Middle frontal gyrus (tissue), 1 donor: ENCODE measurements around the gene COBL.

Experiments used
- DNase-seq: peaks from one replicate; pipeline ENCODE4 v3.0.0-alpha.2; 2015; ENCODE audit warnings: low spot score; ENCODE audit errors: extremely low spot score

COBL gene

DNA sequence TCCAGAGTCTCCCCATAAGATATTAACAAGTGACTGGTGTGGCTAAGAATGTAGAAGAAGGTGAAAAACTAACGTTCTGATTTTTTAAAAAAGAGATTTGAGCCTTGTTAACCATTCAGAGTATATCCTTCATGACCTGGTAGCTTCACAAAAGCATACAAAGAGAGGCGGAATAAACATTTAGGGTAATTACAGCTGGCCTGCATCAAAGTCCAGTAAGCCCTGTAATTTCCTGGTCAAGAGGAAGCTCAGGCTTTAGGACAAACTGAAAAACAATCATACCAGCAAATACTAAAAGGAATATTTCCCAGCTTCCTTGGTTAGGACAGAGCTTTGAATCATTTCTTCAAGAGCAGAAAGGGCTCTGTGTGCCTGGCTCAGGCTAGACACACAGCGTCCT lies 165.2 kb downstream of the COBL start:
- no peak for DNase-seq

GRCh38 chr7:51150193-51150592 lies 166.4 kb downstream of the COBL start:
- no peak for DNase-seq

DNA sequence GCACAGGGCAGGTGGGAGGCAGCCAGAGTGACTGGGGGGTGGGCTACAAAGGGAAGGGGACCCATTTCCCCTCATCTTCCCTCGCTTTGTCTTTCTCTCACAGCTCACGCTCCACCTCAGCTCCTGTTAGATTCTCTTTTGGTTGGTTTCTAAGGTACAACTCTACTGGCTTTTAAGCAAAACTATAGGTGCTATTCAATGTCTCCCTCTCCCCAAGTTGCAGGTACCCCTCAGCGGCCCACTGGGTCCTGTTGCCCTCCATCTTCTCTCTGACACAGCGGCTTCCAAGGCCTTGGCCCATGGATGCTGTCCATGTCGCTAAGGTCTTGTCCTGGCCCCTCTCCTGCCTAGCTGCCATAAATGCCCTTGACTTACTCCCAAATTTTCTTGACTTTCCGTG lies 168.4 kb downstream of the COBL start:
- DNase-seq: no peak

GRCh38 chr7:51146816-51147586 lies 169.6 kb downstream of the COBL start:
- DNase-seq: no peak

DNA sequence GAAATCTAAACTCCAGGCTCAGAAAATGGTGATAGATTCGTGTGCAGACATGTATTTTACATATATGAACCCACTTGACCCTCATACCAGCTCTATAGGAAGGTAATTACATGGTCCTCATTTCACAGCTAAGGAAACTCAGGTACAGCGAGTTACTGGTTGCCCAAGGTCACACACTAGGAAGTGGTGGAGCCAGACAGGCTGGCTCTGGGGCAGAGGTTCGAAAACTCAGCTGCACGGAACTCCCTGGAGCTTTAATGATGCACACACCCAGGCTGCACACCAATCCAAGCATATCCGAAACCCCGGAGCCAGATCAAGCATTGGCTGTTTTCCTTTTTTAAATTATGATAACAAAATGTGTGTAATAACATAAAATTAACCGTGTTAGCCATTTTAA lies 172.4 kb downstream of the COBL start:
- no peak for DNase-seq

- no peak for DNase-seq
Observed at GRCh38 chr7:51142741-51143385, 173.7 kb downstream of the COBL start.

GRCh38 chr7:51141451-51142003 lies 175.1 kb downstream of the COBL start:
- DNase-seq: no peak

DNA sequence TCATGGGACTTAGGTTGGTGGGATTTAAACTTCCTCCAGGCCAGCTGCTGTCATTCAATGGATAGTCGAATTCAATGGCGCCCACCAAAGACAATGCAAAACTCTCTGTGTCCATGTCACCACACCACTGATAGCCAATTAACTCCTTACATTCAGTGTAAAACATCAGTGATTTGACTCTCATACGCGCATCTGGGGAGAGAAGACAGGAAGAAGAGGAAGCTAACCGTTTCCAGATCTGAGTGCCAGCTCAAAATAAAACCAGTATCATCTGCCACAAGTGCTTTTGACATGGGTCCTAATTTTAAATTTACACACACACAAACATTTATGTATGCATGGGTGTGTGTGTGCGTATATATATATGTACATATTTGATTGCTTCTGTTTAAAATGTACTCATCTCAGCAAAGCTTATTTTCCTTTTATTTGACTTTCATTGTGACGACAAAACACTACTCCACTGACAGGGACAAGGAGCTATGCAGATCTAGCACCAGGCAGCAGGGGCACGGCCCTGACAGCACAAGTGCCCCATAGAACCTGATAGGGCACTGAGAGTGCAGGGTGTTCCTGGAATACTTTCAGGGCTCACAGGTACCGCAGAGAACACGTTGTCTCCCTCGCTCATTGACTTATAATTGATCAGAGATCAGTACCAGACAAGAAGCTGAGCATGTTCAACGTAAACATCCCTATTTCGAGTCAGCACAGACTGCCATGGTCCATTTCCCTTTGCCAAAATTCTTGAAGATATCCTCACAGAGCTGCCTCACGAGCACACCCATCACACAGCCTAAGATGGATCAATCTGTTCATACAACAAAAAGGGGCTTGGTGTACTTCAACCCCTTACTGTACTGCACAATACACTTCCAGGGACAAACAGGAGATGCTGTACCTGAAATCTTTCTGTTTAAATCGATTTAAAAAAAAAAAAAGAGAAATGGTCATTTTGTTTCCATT lies 176.1 kb downstream of the COBL start:
- DNase-seq: no peak

- no peak for DNase-seq
Observed at GRCh38 chr7:51139796-51140195, 176.8 kb downstream of the COBL start.

- no peak for DNase-seq
Observed at GRCh38 chr7:51138123-51139085, 178.2 kb downstream of the COBL start.

DNA sequence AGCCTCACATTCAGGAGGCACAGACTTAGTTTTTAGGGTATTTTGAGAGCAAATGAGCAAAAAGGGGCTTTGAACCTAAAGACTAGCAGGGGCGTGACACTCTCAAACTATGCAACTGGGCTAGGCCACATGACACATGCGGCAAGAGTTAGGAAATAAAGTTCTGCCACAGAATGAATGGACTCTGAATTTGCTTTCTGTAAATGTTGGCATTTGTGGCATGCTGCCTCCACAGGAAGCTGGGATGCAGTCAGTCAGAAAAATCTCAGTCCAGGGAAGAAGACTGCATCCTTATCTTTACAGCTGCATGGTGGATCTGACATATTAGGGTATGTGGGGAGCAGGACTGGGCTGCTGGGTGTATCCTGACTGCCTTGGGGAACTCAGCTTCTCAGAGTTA lies 181.0 kb downstream of the COBL start:
- DNase-seq: no peak

GRCh38 chr7:51134013-51134441 lies 182.6 kb downstream of the COBL start:
- DNase-seq: no peak

GRCh38 chr7:51132661-51133060 lies 183.9 kb downstream of the COBL start:
- DNase-seq: no peak

DNA sequence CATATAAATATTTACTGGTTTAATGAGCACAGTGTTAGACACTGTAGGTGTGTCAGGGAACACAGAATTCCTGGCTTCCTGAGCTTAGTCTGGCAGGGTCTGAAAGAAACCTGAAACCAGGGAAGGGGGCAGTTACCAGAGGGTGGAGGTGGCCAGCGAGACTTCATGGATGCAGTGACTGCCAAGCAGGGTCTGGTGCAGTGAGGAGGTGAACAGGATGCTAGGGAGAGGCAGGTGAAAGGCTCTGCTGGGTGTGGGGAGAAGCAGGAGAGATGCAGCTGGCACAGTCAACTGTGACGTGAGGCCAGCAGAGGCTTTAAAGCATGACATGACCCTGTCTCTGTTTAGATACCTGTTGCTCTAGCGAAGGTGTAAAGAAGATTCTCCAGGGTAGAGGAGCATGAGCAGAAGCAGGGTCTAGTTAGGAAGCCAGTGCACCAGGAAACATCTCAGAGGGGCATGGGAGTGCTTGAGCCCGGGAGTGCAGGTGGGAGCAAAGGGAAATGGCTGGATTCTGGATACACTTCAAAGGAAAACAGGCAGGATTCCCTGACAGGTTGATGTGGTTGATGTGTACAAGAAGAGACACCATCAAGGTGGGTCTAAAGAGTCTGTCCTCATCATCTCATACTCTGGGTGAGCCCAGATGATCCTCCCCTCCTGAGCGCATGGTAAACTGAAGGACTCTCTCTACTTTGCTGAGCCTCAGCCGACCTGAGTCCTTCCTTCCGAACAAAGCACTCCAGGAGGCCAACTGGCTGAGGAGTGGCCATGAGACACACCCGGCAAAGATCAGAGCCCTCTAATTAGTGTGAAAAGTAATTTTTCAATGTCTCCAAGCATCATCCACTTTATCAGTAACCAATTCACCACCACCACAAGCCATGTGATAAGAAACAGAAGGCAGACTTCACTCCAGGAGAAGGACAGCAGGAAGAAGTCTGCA lies 186.8 kb downstream of the COBL start:
- DNase-seq: no peak

DNA sequence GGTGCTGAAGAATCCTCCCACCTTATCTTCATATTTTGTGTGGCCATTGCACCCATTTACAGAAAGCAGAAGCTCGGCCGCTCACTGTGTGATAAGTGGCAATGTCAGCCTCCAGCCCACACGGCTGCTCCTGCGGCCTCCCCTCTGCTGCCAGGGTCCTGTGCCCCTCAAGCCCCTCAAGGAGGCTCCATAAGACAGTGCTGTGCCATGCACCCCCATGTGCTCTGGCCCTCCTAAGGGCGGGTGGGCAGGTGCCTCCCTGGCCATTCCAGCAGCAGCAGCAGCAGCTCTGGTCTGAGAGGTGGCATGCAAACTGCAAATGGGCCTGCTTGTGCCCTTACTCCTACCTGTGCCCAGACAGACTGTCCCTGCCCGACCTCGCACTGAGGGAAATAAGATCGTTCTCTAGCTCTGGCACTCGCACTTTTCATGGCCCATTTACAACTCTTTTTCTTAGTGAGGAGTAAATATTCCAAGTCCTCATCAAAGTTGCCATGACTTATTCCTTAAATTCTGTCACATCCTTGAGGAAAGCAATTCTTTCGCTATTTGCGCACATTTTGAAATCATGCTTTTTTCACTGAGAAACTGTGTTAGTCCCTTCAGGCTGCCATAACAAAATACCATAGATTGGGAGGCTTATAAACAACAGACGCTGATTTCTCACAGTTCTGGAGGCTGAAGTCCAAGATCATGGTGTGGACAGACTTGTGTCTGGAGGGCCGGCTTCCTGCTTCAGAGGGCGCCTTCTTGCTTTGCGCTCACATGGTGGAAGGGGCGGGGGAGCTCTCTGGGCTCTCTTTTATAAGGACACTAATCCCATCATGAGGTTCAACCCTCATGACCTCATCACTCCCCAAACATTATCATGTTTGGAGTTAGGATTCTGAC lies 187.8 kb downstream of the COBL start:
- DNase-seq: no peak

DNA sequence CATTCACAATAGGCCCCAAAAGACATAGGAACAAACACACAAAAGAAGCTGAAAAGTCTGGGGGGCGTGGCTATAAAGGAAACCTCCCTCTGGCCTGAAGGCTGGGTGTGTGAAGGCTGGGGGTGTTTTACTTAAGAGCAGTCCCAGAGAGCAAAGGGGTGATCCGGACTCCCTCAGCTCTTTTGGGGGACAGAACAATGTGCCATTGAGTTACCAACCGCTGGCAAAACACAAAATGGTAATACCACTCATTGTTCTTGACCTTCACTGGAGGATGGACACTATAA lies 189.0 kb downstream of the COBL start:
- no peak for DNase-seq

DNA sequence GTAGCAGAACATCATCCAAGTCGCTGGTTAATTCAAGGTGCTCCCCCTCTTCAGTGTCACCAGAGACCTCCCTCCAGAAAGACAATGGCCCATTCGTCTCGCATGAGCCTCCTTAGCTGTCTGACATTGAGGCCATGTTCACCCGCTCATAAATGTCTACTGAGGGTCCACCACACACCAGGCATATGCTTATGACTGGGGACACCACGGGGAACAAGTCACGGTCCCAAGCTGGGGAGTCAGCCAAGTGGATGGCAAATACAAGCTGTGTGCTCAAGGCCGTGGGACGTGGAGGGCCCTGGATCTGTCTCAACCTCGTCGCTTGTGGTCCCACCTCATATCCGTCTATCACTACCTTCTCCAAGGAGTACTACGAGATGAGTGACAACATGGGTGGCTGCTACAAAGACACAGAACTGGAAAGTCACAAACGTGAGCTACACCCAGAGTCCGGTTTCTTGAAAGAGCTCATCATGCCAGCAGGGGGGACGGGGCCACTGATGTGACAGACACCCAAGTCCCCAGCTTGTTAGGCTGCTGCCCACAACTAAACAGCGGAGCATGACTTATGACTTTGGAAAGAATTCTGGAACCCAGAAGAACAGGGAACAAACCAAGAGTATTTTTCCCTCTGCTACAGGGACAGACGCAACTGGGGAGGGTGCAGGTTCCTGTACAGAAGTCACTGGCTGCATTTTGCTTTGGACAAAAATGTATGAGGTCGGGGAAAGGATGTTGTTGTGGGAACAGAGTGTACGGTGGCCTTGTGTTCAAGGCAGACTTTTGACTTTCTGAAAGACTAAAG lies 189.6 kb downstream of the COBL start:
- no peak for DNase-seq

- no peak for DNase-seq
Observed at GRCh38 chr7:51126324-51126723, 190.3 kb downstream of the COBL start.
